WTC11 (cell line): Measurements from ENCODE around the gene PCAT6.

Experiments
- NR1H2 ChIP-seq: sonication (generic); formaldehyde crosslinking; IDR thresholded peaks from 2 replicates; pipeline ENCODE4 v1.9.0; 2021; ENCODE audit warnings: mild to moderate bottlenecking, moderate library complexity, missing genetic modification reagents
- TF ChIP-seq, protein P1 (sequence below): sonication (generic); formaldehyde crosslinking; IDR thresholded peaks from 2 replicates; pipeline ENCODE4 v1.8.0; 2023; ENCODE audit warnings: missing genetic modification reagents

DNA sequence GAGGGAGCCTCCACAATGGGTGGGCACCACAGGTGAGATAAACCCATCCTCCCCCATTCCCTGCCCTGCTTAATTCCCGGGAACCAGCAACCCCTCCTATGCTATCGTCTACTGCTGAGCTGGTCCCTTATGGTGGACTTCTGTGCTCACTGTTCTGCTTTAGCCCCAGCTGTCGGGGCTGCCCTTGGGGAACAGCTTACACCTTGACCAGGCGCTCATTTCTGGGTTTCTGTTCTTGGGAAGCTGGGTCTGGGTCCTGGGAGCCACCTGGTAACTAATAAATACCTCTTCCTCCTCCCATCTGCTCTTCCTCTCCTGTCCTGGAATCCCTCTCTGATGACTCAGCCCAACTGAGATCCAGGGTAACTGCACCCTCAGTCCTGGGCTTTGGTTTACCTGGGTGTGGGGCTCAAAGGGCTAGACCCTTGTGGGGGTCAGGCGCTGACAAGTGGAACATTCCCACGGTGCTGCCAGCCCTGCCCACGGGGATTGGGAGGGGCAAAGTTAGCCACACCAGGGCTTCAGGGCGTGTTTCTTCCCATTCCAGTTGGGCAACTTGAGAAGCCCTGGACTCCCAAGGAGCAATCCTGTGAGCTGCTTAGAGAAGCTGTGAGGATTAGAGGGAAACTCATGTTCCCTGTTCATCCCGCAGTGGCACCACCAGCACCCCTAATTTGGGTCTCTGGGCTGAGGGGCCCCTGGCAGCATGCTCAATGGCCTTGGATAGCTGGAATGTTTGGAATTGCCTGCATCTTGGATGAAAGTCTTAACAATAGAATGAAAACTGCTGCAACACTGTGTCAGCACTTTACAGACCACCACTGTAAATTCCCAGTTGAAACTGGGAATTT lies 1.6 kb downstream of the PCAT6 start:
- TF ChIP-seq, protein P1, sequence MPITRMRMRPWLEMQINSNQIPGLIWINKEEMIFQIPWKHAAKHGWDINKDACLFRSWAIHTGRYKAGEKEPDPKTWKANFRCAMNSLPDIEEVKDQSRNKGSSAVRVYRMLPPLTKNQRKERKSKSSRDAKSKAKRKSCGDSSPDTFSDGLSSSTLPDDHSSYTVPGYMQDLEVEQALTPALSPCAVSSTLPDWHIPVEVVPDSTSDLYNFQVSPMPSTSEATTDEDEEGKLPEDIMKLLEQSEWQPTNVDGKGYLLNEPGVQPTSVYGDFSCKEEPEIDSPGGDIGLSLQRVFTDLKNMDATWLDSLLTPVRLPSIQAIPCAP: no peak
- TF ChIP-seq NR1H2 (CRISPR knock-in tag): no peak
